Measurements from ENCODE around the gene CORO1A. TPM values are rescaled to one million over a fixed set of nuclear protein-coding genes. Genes with fewer than 3 reads are reported as not detected.

Gene CORO1A
- total RNA-seq, 1 experiment from 2014 or later: 10.3 TPM

GRCh38 chr16:30179931-30180330, 3.5 kb upstream of the CORO1A start:
- Histone ChIP-seq H3K27me3 (ENCODE audit: low read length) (no peaks in the 10 kb centered on the region), H3F3A (ENCODE audit: low read length, unreplicated experiment) (no peaks in the 10 kb centered on the region), H3K4me3 (ENCODE audit: low read length) (no peak overlapping the region), H4K20me1 (ENCODE audit: low read length) (no peaks in the 10 kb centered on the region), H3K9ac (ENCODE audit: low read length) (no peak overlapping the region), H3K27ac (ENCODE audit: low read length) (no peak overlapping the region), H3K36me3 (ENCODE audit: low read depth, low read length) (no peaks in the 10 kb centered on the region), H3K9me3 (ENCODE audit: low read length) (no peaks in the 10 kb centered on the region), H3K4me1 (ENCODE audit: insufficient read depth, low read length) (no peaks in the 10 kb centered on the region), H2AFZ (ENCODE audit: low read length) (no peak overlapping the region), H3K79me2 (ENCODE audit: low read length) (no peaks in the 10 kb centered on the region), H3K9me2 (replicated peaks; ENCODE audit: low read length) (no peaks in the 10 kb centered on the region), H3K4me2 (ENCODE audit: low read length) (no peak overlapping the region)
- BruUV-seq (replicated peaks): no TSS peak
- ChIA-PET POLR2A (ENCODE audit: unreplicated experiment) (no interaction called here), CTCF (no interaction called here)
- no peak for ATAC-seq
- no peak for DNase-seq
- intact Hi-C loops (cut with micrococcal nuclease): no loop called here
- TF ChIP-seq EZH2 (IDR thresholded peaks at IDR 0.05; ENCODE audit: low read length, unreplicated experiment) (no peak), CTCF (conservative IDR thresholded peaks at IDR 0.05; ENCODE audit: low read depth, low read length) (no peak), EZH2phosphoT487 (IDR thresholded peaks at IDR 0.05; ENCODE audit: borderline replicate concordance, low read length) (no peak)

GRCh38 chr16:30180741-30181140, 2.7 kb upstream of the CORO1A start:
- POLR2A ChIA-PET (ENCODE audit: unreplicated experiment): interaction anchor here (0.6 kb wide), 1 partner anchor 429 kb away, joined by 11 read pairs; no protein-coding TSS in a partner anchor
- Histone ChIP-seq H3K9ac (ENCODE audit: low read length) (no peak overlapping the region), H4K20me1 (ENCODE audit: low read length) (no peaks in the 10 kb centered on the region), H3K79me2 (ENCODE audit: low read length) (no peaks in the 10 kb centered on the region), H3K4me1 (ENCODE audit: insufficient read depth, low read length) (no peaks in the 10 kb centered on the region), H3K27me3 (ENCODE audit: low read length) (no peaks in the 10 kb centered on the region), H3K4me2 (ENCODE audit: low read length) (no peak overlapping the region), H3K4me3 (ENCODE audit: low read length) (no peak overlapping the region), H3K9me2 (replicated peaks; ENCODE audit: low read length) (no peaks in the 10 kb centered on the region), H3K36me3 (ENCODE audit: low read depth, low read length) (no peaks in the 10 kb centered on the region), H2AFZ (ENCODE audit: low read length) (no peak overlapping the region), H3K9me3 (ENCODE audit: low read length) (no peaks in the 10 kb centered on the region), H3K27ac (ENCODE audit: low read length) (no peak overlapping the region), H3F3A (ENCODE audit: low read length, unreplicated experiment) (no peaks in the 10 kb centered on the region)
- intact Hi-C loops (cut with micrococcal nuclease): no loop called here
- TF ChIP-seq EZH2phosphoT487 (IDR thresholded peaks at IDR 0.05; ENCODE audit: borderline replicate concordance, low read length) (no peak), CTCF (conservative IDR thresholded peaks at IDR 0.05; ENCODE audit: low read depth, low read length) (no peak), EZH2 (IDR thresholded peaks at IDR 0.05; ENCODE audit: low read length, unreplicated experiment) (no peak)
- BruUV-seq (replicated peaks): no TSS peak
- CTCF ChIA-PET: no interaction called here
- no peak for DNase-seq
- ATAC-seq: no peak

- intact Hi-C loops (cut with micrococcal nuclease): no loop called here
- no peak overlapping the region for H2AFZ ChIP-seq (ENCODE audit: low read length)
Measured at GRCh38 chr16:30184096-30184890, 891 bp downstream of the CORO1A start.

More at GRCh38 chr16:30184096-30184890, 891 bp downstream of the CORO1A start:
- DNase-seq: no peak
- no peak for ATAC-seq
- H3K36me3 ChIP-seq (ENCODE audit: low read depth, low read length): no peaks in the 10 kb centered on the region
- no peaks in the 10 kb centered on the region for H4K20me1 ChIP-seq (ENCODE audit: low read length)
- TF ChIP-seq CTCF (conservative IDR thresholded peaks at IDR 0.05; ENCODE audit: low read depth, low read length): no peak
- no peak for TF ChIP-seq EZH2phosphoT487 (IDR thresholded peaks at IDR 0.05; ENCODE audit: borderline replicate concordance, low read length)
- TF ChIP-seq EZH2 (IDR thresholded peaks at IDR 0.05; ENCODE audit: low read length, unreplicated experiment): no peak
- ChIA-PET CTCF (no interaction called here), POLR2A (ENCODE audit: unreplicated experiment) (no interaction called here)
- H3K27ac ChIP-seq (ENCODE audit: low read length): no peak overlapping the region
- H3F3A ChIP-seq (ENCODE audit: low read length, unreplicated experiment): no peaks in the 10 kb centered on the region
- H3K9me2 ChIP-seq (replicated peaks; ENCODE audit: low read length): no peaks in the 10 kb centered on the region
- H3K27me3 ChIP-seq (ENCODE audit: low read length): no peaks in the 10 kb centered on the region
- BruUV-seq (replicated peaks): no TSS peak
- H3K9ac ChIP-seq (ENCODE audit: low read length): no peak overlapping the region
- H3K79me2 ChIP-seq (ENCODE audit: low read length): no peaks in the 10 kb centered on the region
- H3K4me3 ChIP-seq (ENCODE audit: low read length): peak overlapping the region; percentile 64
- no peaks in the 10 kb centered on the region for H3K4me1 ChIP-seq (ENCODE audit: insufficient read depth, low read length)
- H3K4me2 ChIP-seq (ENCODE audit: low read length): peak overlapping the region; percentile 74
- no peaks in the 10 kb centered on the region for H3K9me3 ChIP-seq (ENCODE audit: low read length)

All from PC-3 (cell line).